Measurements from ENCODE around the gene NEUROD2. TPM values are rescaled to one million over a fixed set of nuclear protein-coding genes. Genes with fewer than 3 reads are reported as not detected.
A peak's percentile ranks its signal among the peaks of the same experiment; 100 is the strongest.

Gene NEUROD2
- polyA plus RNA-seq = under 1 TPM in 1 of 2 donors, not detected in 1; 0.02 TPM

GRCh38 chr17:39607851-39608130 lies at the start of gene NEUROD2:
Gene NEUROD2 (minus strand): TSS chr17:39607920. CDS start chr17:39606599, 1,321 bp downstream.
- Histone ChIP-seq H3K36me3 (ENCODE audit: control insufficient read depth in 2 of 2, insufficient read depth in 2 of 2, low read length in 1 of 2) (no peaks in the 10 kb centered on the region), H3K27me3 (ENCODE audit: control insufficient read depth in 1 of 2, insufficient read depth in 2 of 2, low read length in 2 of 2) (peaks cover 2 to 30% of the 10 kb centered on the region in 2 donors), H3K4me1 (ENCODE audit: control insufficient read depth in 2 of 2, insufficient read depth in 2 of 2, low read length in 1 of 2) (peaks cover 11 to 16% of the 10 kb centered on the region in 2 donors), H3K9me3 (ENCODE audit: control insufficient read depth in 2 of 2, insufficient read depth in 1 of 2, low read depth in 1 of 2, low read length in 1 of 2) (peaks cover 0 to 2% of the 10 kb centered on the region in 2 donors), H3K27ac (ENCODE audit: low read depth in 2 of 2, low read length in 1 of 2) (no peak within 1 kb of the TSS), H3K4me3 (ENCODE audit: low read depth in 1 of 2, low read length in 2 of 2) (peak within 1 kb of the TSS in 1 of 2 donors; percentile 23)
- 5 to 9% methylated on average over 20 of the region's 20 CpGs for WGBS, 2 donors

GRCh38 chr17:39655105-39655504 lies 47.4 kb upstream of the NEUROD2 start:
- H3K36me3 ChIP-seq (ENCODE audit: control insufficient read depth in 2 of 2, insufficient read depth in 2 of 2, low read length in 1 of 2) = peaks cover 1 to 26% of the 10 kb centered on the region in 2 donors

GRCh38 chr17:39653662-39654331 lies 46.1 kb upstream of the NEUROD2 start:
- Histone ChIP-seq H3K27ac (ENCODE audit: low read depth in 2 of 2, low read length in 1 of 2) (no peak overlapping the region), H3K9me3 (ENCODE audit: control insufficient read depth in 2 of 2, insufficient read depth in 1 of 2, low read depth in 1 of 2, low read length in 1 of 2) (no peaks in the 10 kb centered on the region), H3K36me3 (ENCODE audit: control insufficient read depth in 2 of 2, insufficient read depth in 2 of 2, low read length in 1 of 2) (peaks cover 0 to 16% of the 10 kb centered on the region in 2 donors), H3K4me3 (ENCODE audit: low read depth in 1 of 2, low read length in 2 of 2) (no peak overlapping the region), H3K4me1 (ENCODE audit: control insufficient read depth in 2 of 2, insufficient read depth in 2 of 2, low read length in 1 of 2) (peaks cover 3 to 5% of the 10 kb centered on the region in 2 donors), H3K27me3 (ENCODE audit: control insufficient read depth in 1 of 2, insufficient read depth in 2 of 2, low read length in 2 of 2) (no peaks in the 10 kb centered on the region)
- WGBS, 2 donors = 65 to 71% methylated on average over 14 of the region's 14 CpGs

More at GRCh38 chr17:39655105-39655504, 47.4 kb upstream of the NEUROD2 start:
- H3K9me3 ChIP-seq (ENCODE audit: control insufficient read depth in 2 of 2, insufficient read depth in 1 of 2, low read depth in 1 of 2, low read length in 1 of 2) = no peaks in the 10 kb centered on the region
- no peak overlapping the region for H3K4me3 ChIP-seq (ENCODE audit: low read depth in 1 of 2, low read length in 2 of 2)
- H3K4me1 ChIP-seq (ENCODE audit: control insufficient read depth in 2 of 2, insufficient read depth in 2 of 2, low read length in 1 of 2) = peaks cover 3 to 6% of the 10 kb centered on the region in 2 donors
- WGBS, 2 donors = 85% methylated on average over 2 of the region's 2 CpGs
- H3K27me3 ChIP-seq (ENCODE audit: control insufficient read depth in 1 of 2, insufficient read depth in 2 of 2, low read length in 2 of 2) = no peaks in the 10 kb centered on the region
- H3K27ac ChIP-seq (ENCODE audit: low read depth in 2 of 2, low read length in 1 of 2) = no peak overlapping the region

GRCh38 chr17:39653316-39653661 lies 45.6 kb upstream of the NEUROD2 start:
- H3K4me1 ChIP-seq (ENCODE audit: control insufficient read depth in 2 of 2, insufficient read depth in 2 of 2, low read length in 1 of 2) = peaks cover 3 to 5% of the 10 kb centered on the region in 2 donors
- no peaks in the 10 kb centered on the region for H3K9me3 ChIP-seq (ENCODE audit: control insufficient read depth in 2 of 2, insufficient read depth in 1 of 2, low read depth in 1 of 2, low read length in 1 of 2)
- H3K36me3 ChIP-seq (ENCODE audit: control insufficient read depth in 2 of 2, insufficient read depth in 2 of 2, low read length in 1 of 2) = peaks cover 0 to 12% of the 10 kb centered on the region in 2 donors
- no peaks in the 10 kb centered on the region for H3K27me3 ChIP-seq (ENCODE audit: control insufficient read depth in 1 of 2, insufficient read depth in 2 of 2, low read length in 2 of 2)
- WGBS, 2 donors = 80 to 81% methylated on average over 11 to 12 of the region's 12 CpGs
- no peak overlapping the region for H3K27ac ChIP-seq (ENCODE audit: low read depth in 2 of 2, low read length in 1 of 2)
- H3K4me3 ChIP-seq (ENCODE audit: low read depth in 1 of 2, low read length in 2 of 2) = no peak overlapping the region

- 64 to 76% methylated on average over 7 of the region's 7 CpGs for WGBS, 2 donors
- Histone ChIP-seq H3K27me3 (ENCODE audit: control insufficient read depth in 1 of 2, insufficient read depth in 2 of 2, low read length in 2 of 2) (no peaks in the 10 kb centered on the region), H3K4me1 (ENCODE audit: control insufficient read depth in 2 of 2, insufficient read depth in 2 of 2, low read length in 1 of 2) (peaks cover 3 to 5% of the 10 kb centered on the region in 2 donors), H3K27ac (ENCODE audit: low read depth in 2 of 2, low read length in 1 of 2) (no peak overlapping the region), H3K9me3 (ENCODE audit: control insufficient read depth in 2 of 2, insufficient read depth in 1 of 2, low read depth in 1 of 2, low read length in 1 of 2) (no peaks in the 10 kb centered on the region), H3K4me3 (ENCODE audit: low read depth in 1 of 2, low read length in 2 of 2) (no peak overlapping the region), H3K36me3 (ENCODE audit: control insufficient read depth in 2 of 2, insufficient read depth in 2 of 2, low read length in 1 of 2) (peaks cover 0 to 9% of the 10 kb centered on the region in 2 donors)
These were observed 45.0 kb upstream of the NEUROD2 start for GRCh38 chr17:39652587-39653315.

GRCh38 chr17:39651923-39652586 lies 44.3 kb upstream of the NEUROD2 start:
- peaks cover 0 to 6% of the 10 kb centered on the region in 2 donors for H3K36me3 ChIP-seq (ENCODE audit: control insufficient read depth in 2 of 2, insufficient read depth in 2 of 2, low read length in 1 of 2)
- no peak overlapping the region for H3K27ac ChIP-seq (ENCODE audit: low read depth in 2 of 2, low read length in 1 of 2)
- no peaks in the 10 kb centered on the region for H3K27me3 ChIP-seq (ENCODE audit: control insufficient read depth in 1 of 2, insufficient read depth in 2 of 2, low read length in 2 of 2)
- WGBS, 2 donors = 53% methylated on average over 8 of the region's 8 CpGs
- H3K9me3 ChIP-seq (ENCODE audit: control insufficient read depth in 2 of 2, insufficient read depth in 1 of 2, low read depth in 1 of 2, low read length in 1 of 2) = no peaks in the 10 kb centered on the region
- no peak overlapping the region for H3K4me3 ChIP-seq (ENCODE audit: low read depth in 1 of 2, low read length in 2 of 2)
- H3K4me1 ChIP-seq (ENCODE audit: control insufficient read depth in 2 of 2, insufficient read depth in 2 of 2, low read length in 1 of 2) = peaks cover 6 to 7% of the 10 kb centered on the region in 2 donors

GRCh38 chr17:39650121-39650579 lies 42.4 kb upstream of the NEUROD2 start:
- 81 to 85% methylated on average over 11 of the region's 11 CpGs for WGBS, 2 donors
- no peaks in the 10 kb centered on the region for H3K36me3 ChIP-seq (ENCODE audit: control insufficient read depth in 2 of 2, insufficient read depth in 2 of 2, low read length in 1 of 2)

GRCh38 chr17:39648616-39649366 lies 41.1 kb upstream of the NEUROD2 start:
- Histone ChIP-seq H3K27ac (ENCODE audit: low read depth in 2 of 2, low read length in 1 of 2) (no peak overlapping the region), H3K9me3 (ENCODE audit: control insufficient read depth in 2 of 2, insufficient read depth in 1 of 2, low read depth in 1 of 2, low read length in 1 of 2) (no peaks in the 10 kb centered on the region), H3K27me3 (ENCODE audit: control insufficient read depth in 1 of 2, insufficient read depth in 2 of 2, low read length in 2 of 2) (no peaks in the 10 kb centered on the region), H3K36me3 (ENCODE audit: control insufficient read depth in 2 of 2, insufficient read depth in 2 of 2, low read length in 1 of 2) (no peaks in the 10 kb centered on the region), H3K4me3 (ENCODE audit: low read depth in 1 of 2, low read length in 2 of 2) (no peak overlapping the region), H3K4me1 (ENCODE audit: control insufficient read depth in 2 of 2, insufficient read depth in 2 of 2, low read length in 1 of 2) (peaks cover 7 to 10% of the 10 kb centered on the region in 2 donors)
- WGBS, 2 donors = 84 to 91% methylated on average over 15 of the region's 15 CpGs

More at GRCh38 chr17:39650121-39650579, 42.4 kb upstream of the NEUROD2 start:
- no peak overlapping the region for H3K4me3 ChIP-seq (ENCODE audit: low read depth in 1 of 2, low read length in 2 of 2)
- peaks cover 6 to 7% of the 10 kb centered on the region in 2 donors for H3K4me1 ChIP-seq (ENCODE audit: control insufficient read depth in 2 of 2, insufficient read depth in 2 of 2, low read length in 1 of 2)
- H3K9me3 ChIP-seq (ENCODE audit: control insufficient read depth in 2 of 2, insufficient read depth in 1 of 2, low read depth in 1 of 2, low read length in 1 of 2) = no peaks in the 10 kb centered on the region
- no peaks in the 10 kb centered on the region for H3K27me3 ChIP-seq (ENCODE audit: control insufficient read depth in 1 of 2, insufficient read depth in 2 of 2, low read length in 2 of 2)
- no peak overlapping the region for H3K27ac ChIP-seq (ENCODE audit: low read depth in 2 of 2, low read length in 1 of 2)

GRCh38 chr17:39647256-39647655 lies 39.5 kb upstream of the NEUROD2 start:
- no peaks in the 10 kb centered on the region for H3K9me3 ChIP-seq (ENCODE audit: control insufficient read depth in 2 of 2, insufficient read depth in 1 of 2, low read depth in 1 of 2, low read length in 1 of 2)
- peaks cover 11 to 12% of the 10 kb centered on the region in 2 donors for H3K4me1 ChIP-seq (ENCODE audit: control insufficient read depth in 2 of 2, insufficient read depth in 2 of 2, low read length in 1 of 2)
- no peaks in the 10 kb centered on the region for H3K27me3 ChIP-seq (ENCODE audit: control insufficient read depth in 1 of 2, insufficient read depth in 2 of 2, low read length in 2 of 2)
- H3K27ac ChIP-seq (ENCODE audit: low read depth in 2 of 2, low read length in 1 of 2) = no peak overlapping the region
- WGBS, 2 donors = 78 to 79% methylated on average over 5 of the region's 5 CpGs
- H3K36me3 ChIP-seq (ENCODE audit: control insufficient read depth in 2 of 2, insufficient read depth in 2 of 2, low read length in 1 of 2) = no peaks in the 10 kb centered on the region
- no peak overlapping the region for H3K4me3 ChIP-seq (ENCODE audit: low read depth in 1 of 2, low read length in 2 of 2)

All from esophagus (tissue), 2 donors.